Left ventricle myocardium superior (tissue), 1 donor: ENCODE data around the gene TBC1D1. TPM values are rescaled to one million over a fixed set of nuclear protein-coding genes. Genes with fewer than 3 reads are reported as not detected.
"Not testable (repeated sequence)": the region's sequence is repeated elsewhere in the genome, so short reads cannot be mapped to it uniquely, and the experiment has no call there.

Experiments used
- ATAC-seq: fragments of 200-7000 bp; cut with Tn5 transposase; one replicate; pipeline ENCODE4 v1.9.1; 2020; ENCODE audit warnings: mild to moderate bottlenecking, moderate library complexity
- DNase-seq: peaks from one replicate; pipeline ENCODE4 v3.0.0-alpha.2; 2020
- intact Hi-C: fragments of 100-400 bp; cut with micrococcal nuclease; formaldehyde crosslinking; loops from one replicate; pipeline ENCODE4 v1.11.0; 2022
- total RNA-seq: library from RNA; stranded (reverse); fragmentation: NEBNext Ultra II Directional; extraction: Animal tissue kit (Norgen Biotek cat#: 25700); gene quantifications from one replicate; pipeline ENCODE4 v1.2.1, GENCODE V29; 2021
- donor health status: DM: no; HTN: yes; CAD: no; lungs with severe emphysema.

TBC1D1 gene
- total RNA-seq, 1 donor from 2014 or later = 118 TPM

GRCh38 chr4:37999965-38000364 lies 109.1 kb downstream of the TBC1D1 start:
- intact Hi-C loops = no loop called here
- ATAC-seq (no peak), DNase-seq (no peak)

DNA sequence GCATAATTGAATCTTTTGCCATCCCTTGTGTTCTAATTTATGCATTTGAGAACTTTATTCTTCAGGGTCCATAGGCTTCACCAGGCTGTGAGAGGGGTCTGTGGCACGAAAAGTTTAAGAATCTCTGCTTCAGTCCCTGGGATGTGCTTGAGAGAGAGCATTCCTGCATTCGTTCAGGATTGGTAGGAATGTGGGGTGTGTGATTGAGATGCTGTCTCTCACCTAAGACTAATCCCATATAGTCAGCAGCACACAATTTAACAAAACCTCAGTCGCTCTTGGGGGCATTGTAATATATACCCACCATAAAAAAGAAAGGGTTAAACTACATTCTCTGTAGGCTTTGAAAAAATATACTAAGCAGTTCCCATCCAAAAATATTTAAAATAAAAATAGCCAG lies 111.0 kb downstream of the TBC1D1 start:
- ATAC-seq = no peak
- intact Hi-C loops = no loop called here

DNA sequence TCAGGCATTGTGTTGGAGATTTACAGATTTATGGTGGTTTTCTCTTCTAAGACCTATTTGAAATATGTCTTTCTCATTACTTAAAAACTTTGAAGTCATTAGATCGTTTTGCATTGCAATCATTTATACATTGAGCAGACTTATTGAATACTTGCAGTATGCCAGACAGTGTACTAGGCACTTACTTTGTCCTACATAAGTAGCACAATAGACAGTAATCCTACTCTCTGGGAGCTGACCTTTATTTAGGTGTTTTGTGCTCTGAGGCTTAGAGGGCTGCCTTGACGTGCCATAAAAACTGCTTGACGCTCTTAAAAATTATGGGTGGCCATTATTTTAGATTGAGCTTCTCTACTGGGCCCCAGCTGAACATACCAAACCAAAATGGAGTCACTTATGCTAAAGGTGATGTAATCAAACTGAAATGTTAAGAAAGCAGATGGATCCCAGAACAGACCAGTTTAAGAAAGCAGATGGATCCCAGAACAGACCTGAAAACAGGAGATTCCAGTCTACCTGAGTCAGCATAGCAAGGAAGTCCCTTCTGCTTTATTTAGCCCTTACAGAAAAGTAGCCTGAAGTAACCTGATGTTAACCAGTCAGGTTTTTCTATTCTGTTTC lies 111.7 kb downstream of the TBC1D1 start:
- ATAC-seq = no peak
- intact Hi-C loops = no loop called here
- DNase-seq = no peak

More for the DNA sequence above, 111.0 kb downstream of the TBC1D1 start:
- no peak for DNase-seq

GRCh38 chr4:38003102-38003501 lies 112.2 kb downstream of the TBC1D1 start:
- no peak for DNase-seq
- no peak for ATAC-seq
- intact Hi-C loops = no loop called here

DNA sequence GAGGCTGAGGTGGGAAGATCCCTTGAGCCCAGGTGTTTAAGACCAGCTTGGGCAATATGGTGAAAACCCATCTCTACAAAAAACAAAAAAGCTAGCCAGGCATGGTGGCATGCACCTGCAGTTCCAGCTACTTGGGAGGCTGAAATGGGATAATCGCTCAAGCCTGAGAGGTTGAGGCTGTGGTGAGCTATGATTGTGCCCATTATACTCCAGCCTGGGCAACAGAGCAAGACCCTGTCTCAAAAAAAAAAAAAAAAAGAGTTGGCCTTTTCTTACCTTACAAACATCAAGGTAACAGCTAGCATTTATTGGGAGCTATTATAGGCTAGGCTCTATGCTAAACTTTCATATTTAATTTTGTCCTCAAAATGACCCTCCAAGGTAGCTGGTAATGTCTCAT lies 112.7 kb downstream of the TBC1D1 start:
- DNase-seq (no peak), ATAC-seq (no peak)
- intact Hi-C loops = no loop called here

- DNase-seq (no peak), ATAC-seq (peak; percentile 23)
- intact Hi-C loops = no loop called here
Observed at GRCh38 chr4:38004062-38004461, 113.2 kb downstream of the TBC1D1 start.

DNA sequence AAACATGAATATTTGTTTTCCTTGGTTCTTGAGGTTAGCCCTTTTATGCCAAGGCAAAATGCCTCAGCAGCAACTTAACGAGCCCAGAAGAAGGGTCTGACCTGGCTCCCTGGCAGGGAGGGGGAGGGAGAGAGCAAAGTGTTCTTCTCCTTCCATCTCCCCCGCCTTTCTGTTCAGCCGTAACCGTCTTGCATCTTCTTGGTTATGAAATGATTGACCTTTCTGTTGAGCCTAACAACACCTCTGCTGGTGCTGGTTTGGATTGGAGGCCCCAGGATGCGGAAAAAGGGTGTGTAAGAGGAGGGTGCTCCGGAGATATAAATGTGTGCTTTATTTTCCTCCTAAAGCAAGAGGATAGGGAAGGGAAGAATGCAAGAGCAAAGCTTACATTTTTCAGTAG lies 114.0 kb downstream of the TBC1D1 start:
- intact Hi-C loops = no loop called here
- DNase-seq = no peak
- no peak for ATAC-seq

GRCh38 chr4:38005637-38006036 lies 114.8 kb downstream of the TBC1D1 start:
- intact Hi-C loops = no loop called here
- ATAC-seq (peak; percentile 46), DNase-seq (no peak)

DNA sequence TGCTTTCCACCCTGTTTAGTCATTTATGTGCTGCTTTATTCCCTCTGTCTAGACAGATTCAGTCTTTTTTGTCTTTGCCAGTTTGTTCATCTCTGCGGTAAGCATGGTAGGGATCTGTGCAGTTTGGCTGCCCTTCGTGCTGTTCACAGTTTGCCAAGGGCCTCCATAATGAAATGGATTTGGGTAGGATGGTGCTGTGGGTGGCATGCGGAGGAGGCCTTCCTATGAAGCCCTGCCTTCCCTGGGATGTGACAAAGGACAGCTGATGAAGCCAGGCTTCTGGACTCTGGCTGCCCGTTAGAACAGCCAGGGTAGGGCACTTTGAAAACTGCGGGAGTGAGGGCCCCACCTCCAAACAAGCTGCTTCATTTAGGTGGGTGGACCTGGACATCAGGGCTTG lies 116.8 kb downstream of the TBC1D1 start:
- DNase-seq (no peak), ATAC-seq (no peak)
- intact Hi-C loops = no loop called here

DNA sequence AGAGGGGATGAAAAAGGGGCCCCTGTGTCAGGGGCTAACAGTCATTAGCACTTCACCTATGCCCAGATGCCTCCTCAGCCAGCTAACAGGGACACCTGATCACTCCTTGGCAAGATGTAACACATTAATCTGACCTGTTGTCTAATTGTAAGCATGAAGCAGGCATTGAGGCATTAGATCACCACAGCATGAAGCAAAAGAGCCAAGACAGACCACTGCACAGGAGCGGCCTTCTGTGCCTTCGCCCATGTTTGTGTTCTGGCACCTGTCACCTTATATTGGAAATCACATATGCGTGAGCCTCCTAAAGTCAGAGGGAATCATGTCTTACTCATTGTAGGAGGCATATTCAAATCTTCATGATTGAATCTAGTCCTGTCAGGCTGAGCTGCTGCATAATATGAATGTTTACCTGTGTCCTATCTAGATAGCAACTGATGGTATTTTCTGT lies 117.7 kb downstream of the TBC1D1 start:
- ATAC-seq (no peak), DNase-seq (no peak)
- intact Hi-C loops = no loop called here

DNA sequence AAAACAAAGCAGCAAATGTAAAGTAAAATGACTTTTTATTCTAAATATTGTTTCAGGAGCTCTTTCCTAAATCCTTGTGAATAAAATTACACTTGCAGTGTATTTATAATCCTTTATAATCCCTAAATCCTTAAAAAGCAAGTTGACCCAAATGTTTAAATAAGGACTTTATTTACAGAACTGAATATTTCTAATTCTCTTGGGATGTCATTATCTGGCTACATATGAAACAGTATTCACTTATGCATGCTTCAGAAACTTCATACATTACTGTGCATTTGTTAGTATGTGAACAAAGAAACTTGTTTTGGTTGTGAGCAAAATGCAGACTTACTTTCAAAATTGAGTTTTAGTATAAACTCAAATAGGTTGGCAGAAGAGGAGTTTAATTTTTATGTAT lies 118.5 kb downstream of the TBC1D1 start:
- no peak for ATAC-seq
- DNase-seq = no peak
- intact Hi-C loops = no loop called here

- ATAC-seq (no peak), DNase-seq (no peak)
- intact Hi-C loops = no loop called here
Observed at GRCh38 chr4:38009949-38010348, 119.1 kb downstream of the TBC1D1 start.

DNA sequence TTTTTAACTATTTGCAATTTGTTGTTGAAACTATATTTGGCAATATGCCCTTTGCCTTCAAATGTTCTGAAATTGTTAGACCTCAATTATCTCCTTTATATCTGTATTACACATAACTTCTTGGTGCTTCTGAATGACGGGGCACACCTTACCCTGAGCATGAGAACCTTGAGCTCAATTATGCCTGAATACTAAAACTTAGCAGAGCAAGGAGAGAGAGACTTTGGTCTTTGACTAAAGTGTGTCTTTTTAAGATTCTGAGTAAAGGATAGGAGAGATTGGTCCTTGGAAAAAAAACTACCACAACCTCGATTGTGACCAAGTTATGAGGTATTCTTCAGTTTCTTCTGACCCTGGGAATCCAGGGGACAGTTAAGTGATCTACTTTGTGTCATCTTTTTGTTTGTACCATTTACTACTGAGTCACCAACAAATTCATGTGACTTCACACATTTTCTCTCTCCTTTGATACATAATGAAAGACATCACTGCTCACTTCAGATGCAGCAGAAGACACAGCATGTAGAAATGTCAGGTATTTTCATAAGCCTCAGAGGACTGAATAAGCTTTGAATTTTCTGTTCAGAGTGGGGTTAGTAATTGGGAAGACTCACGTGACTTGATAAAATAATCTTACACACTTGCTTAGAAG lies 120.8 kb downstream of the TBC1D1 start:
- intact Hi-C loops = no loop called here

GRCh38 chr4:38013461-38014366 lies 122.8 kb downstream of the TBC1D1 start:
- ATAC-seq (peak; percentile 91), DNase-seq (peak; percentile 85)
- intact Hi-C loops = no loop called here

More for the DNA sequence above, 120.8 kb downstream of the TBC1D1 start:
- no peak for DNase-seq
- ATAC-seq = no peak

- ATAC-seq (no peak), DNase-seq (no peak)
- intact Hi-C loops = no loop called here
Observed at GRCh38 chr4:38014421-38014852, 123.6 kb downstream of the TBC1D1 start.

DNA sequence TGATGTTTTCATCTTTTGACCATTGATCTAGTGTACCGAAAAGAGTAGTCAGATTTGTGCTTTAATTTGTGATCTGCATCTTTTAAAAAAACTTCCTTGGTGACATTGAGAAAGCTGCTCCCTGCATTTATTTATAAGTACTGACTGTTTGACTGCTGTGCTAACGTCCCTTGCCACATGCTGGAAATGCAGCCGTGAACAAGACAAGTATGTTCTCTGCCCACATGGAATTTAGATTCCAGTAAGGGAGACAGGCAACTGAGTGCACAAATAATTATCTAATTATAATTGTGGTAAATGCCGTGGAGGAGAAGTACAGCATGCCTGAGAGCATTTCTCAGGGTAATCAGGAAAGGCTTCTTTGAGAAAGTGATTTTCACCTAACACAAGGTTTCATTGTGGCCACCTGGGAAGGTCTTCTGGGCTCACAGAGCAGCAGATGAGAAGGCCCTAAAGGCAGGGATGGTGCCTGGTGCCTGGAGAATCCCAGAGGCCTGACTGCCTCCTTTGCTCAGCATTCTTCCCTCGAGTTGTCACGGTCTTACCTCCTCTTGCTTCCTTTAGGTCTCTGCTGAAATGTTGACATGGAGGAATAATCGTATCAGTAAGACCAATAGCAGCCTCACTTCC lies 125.1 kb downstream of the TBC1D1 start:
- intact Hi-C loops = no loop called here

DNA sequence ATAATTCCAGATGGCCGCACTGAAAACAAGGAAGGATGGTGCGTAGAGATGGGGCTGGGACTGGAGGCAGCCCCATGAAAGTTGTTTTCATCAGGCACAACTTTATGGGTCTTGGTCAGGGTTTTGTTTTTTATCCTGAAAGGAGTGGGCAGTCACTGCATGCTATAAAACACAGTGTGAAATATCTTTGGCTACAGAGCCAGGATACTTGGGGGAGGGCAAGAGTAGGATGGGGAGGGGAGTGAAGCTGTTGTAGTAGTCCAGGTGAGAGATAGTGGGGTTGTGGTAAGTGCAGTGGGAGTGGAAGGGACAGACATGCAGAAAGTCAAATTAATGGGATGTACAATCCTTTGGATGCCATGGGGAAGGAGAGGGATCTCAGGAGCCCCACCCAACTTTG lies 125.8 kb downstream of the TBC1D1 start:
- ATAC-seq = no peak
- DNase-seq = no peak
- intact Hi-C loops = no loop called here

More for the DNA sequence above, 125.1 kb downstream of the TBC1D1 start:
- ATAC-seq (peak; percentile 72), DNase-seq (no peak)

DNA sequence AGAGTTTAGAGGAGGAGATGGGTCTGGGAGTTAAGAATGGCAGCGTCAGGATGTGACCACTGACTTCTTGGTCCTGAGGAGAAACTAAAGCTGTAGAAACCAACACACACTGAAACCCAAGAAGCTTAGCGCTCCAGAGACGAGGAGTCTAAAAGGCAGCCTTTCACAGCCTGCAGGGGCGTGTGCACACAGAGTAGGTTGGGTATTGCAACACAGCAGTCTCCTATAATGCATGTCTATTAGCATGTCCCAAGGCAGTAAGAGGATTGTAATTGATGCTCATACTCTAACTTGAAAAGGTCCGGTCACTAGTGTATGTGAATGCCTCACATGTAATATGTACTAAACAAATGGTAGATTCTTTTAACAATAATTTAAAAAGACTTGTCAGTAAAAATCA lies 126.7 kb downstream of the TBC1D1 start:
- DNase-seq = no peak
- ATAC-seq = no peak
- intact Hi-C loops = no loop called here

DNA sequence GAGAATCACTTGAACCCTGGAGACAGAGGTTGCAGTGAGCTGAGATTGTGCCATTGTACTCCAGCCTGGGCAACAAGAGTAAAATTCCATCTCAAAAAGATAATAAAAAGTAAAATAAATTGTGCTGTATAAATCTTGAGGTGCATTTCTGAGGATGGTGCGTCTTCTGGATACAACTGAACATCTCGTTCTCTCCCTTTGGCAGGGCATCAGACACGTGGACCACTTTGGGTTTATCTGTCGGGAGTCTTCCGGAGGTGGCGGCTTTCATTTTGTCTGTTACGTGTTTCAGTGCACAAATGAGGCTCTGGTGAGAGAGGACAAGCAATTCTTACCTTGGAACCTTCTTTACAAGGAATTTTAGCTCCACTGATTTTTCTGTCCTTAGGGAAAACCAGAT lies 129.5 kb downstream of the TBC1D1 start:
- ATAC-seq (no peak), DNase-seq (no peak)
- intact Hi-C loops = no loop called here

GRCh38 chr4:38020961-38021360 lies 130.1 kb downstream of the TBC1D1 start:
- intact Hi-C loops, ATAC-seq: not testable (repeated sequence)

More at GRCh38 chr4:38020961-38021360, 130.1 kb downstream of the TBC1D1 start:
- not testable (repeated sequence) for DNase-seq
